ENCODE data around the gene NDUFS6.

NDUFS6 gene

DNA sequence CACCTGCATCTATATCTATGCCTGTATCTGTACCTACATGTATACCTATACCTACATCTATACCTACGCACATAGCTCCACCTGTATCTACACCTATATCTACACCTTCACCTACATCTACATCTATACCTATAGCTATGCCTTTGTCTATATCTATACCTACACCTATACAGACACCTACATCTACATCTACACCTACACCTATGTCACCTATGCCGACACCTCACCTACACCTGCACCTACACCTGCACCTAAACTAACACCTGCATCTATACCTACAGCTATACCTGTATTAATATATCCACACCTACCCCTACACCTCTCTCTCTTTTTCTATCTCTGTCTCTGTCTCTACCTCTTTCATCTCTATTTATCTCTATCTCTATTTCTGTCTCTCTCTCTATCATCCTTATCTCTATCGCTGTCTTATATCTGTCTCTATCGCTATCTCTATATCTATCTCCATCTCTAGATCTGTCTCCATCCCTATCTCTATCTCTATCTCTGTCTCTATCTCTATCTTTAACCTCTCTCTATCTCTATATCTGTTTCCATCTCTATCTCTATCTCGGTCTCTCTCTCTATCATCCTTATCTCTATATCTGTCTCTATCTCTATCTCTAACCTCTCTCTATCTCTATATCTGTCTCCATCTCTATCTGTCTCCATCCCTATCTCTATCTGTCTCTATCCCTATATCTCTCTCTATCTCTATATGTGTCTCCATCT lies 43.7 kb downstream of the NDUFS6 start:
- POLR2A ChIA-PET: no interaction called here
- H3K4me1 ChIP-seq (ENCODE audit: control insufficient read depth, insufficient read depth, low read length): peaks cover 4% of the 10 kb centered on the region; the same call in 1 of the 2 replicates
- TF ChIP-seq ZSCAN30 (tag by site-specific recombination; IDR thresholded peaks at IDR 0.05): no peak
- TF ChIP-seq ZNF274 (IDR thresholded peaks at IDR 0.05; ENCODE audit: low read length): no peak
- TF ChIP-seq ZNF274 (tag by site-specific recombination; IDR thresholded peaks at IDR 0.05; ENCODE audit: borderline replicate concordance): no peak
- TF ChIP-seq, protein P1, sequence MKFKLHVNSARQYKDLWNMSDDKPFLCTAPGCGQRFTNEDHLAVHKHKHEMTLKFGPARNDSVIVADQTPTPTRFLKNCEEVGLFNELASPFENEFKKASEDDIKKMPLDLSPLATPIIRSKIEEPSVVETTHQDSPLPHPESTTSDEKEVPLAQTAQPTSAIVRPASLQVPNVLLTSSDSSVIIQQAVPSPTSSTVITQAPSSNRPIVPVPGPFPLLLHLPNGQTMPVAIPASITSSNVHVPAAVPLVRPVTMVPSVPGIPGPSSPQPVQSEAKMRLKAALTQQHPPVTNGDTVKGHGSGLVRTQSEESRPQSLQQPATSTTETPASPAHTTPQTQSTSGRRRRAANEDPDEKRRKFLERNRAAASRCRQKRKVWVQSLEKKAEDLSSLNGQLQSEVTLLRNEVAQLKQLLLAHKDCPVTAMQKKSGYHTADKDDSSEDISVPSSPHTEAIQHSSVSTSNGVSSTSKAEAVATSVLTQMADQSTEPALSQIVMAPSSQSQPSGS (tag by site-specific recombination; IDR thresholded peaks at IDR 0.05; ENCODE audit: low read depth): no peak
- TF ChIP-seq, protein P2, sequence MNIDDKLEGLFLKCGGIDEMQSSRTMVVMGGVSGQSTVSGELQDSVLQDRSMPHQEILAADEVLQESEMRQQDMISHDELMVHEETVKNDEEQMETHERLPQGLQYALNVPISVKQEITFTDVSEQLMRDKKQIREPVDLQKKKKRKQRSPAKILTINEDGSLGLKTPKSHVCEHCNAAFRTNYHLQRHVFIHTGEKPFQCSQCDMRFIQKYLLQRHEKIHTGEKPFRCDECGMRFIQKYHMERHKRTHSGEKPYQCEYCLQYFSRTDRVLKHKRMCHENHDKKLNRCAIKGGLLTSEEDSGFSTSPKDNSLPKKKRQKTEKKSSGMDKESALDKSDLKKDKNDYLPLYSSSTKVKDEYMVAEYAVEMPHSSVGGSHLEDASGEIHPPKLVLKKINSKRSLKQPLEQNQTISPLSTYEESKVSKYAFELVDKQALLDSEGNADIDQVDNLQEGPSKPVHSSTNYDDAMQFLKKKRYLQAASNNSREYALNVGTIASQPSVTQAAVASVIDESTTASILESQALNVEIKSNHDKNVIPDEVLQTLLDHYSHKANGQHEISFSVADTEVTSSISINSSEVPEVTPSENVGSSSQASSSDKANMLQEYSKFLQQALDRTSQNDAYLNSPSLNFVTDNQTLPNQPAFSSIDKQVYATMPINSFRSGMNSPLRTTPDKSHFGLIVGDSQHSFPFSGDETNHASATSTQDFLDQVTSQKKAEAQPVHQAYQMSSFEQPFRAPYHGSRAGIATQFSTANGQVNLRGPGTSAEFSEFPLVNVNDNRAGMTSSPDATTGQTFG (tag by site-specific recombination; IDR thresholded peaks at IDR 0.05; ENCODE audit: borderline replicate concordance): no peak
- TF ChIP-seq ZNF366 (tag by site-specific recombination; conservative IDR thresholded peaks at IDR 0.05): peak; percentile 57
- TF ChIP-seq ZXDB (tag by site-specific recombination; IDR thresholded peaks at IDR 0.05): no peak
- TF ChIP-seq EGR2 (tag by site-specific recombination; IDR thresholded peaks at IDR 0.05; ENCODE audit: low read depth): peak; percentile 24; the same call in 1 of the 2 replicates
- TF ChIP-seq, protein P3, sequence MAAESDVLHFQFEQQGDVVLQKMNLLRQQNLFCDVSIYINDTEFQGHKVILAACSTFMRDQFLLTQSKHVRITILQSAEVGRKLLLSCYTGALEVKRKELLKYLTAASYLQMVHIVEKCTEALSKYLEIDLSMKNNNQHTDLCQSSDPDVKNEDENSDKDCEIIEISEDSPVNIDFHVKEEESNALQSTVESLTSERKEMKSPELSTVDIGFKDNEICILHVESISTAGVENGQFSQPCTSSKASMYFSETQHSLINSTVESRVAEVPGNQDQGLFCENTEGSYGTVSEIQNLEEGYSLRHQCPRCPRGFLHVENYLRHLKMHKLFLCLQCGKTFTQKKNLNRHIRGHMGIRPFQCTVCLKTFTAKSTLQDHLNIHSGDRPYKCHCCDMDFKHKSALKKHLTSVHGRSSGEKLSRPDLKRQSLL (tag by site-specific recombination; IDR thresholded peaks at IDR 0.05): peak; percentile 90
- TF ChIP-seq ZNF184 (tag by site-specific recombination; IDR thresholded peaks at IDR 0.05): no peak
- TF ChIP-seq ZSCAN23 (tag by site-specific recombination; IDR thresholded peaks at IDR 0.05): no peak
- TF ChIP-seq ZEB2 (tag by site-specific recombination; IDR thresholded peaks at IDR 0.05): peak; percentile 100
- TF ChIP-seq ZNF19 (tag by site-specific recombination; IDR thresholded peaks at IDR 0.05; ENCODE audit: low read depth): no peak
- TF ChIP-seq MZF1 (tag by site-specific recombination; IDR thresholded peaks at IDR 0.05; ENCODE audit: borderline replicate concordance): no peak
- TF ChIP-seq ZNF202 (tag by site-specific recombination; IDR thresholded peaks at IDR 0.05; ENCODE audit: borderline replicate concordance): peak; percentile 4; the same call in 1 of the 2 replicates
- TF ChIP-seq ZNF23 (tag by site-specific recombination; IDR thresholded peaks at IDR 0.05; ENCODE audit: borderline replicate concordance): no peak
- peak; percentile 62; the same call in 1 of the 2 replicates for TF ChIP-seq ZNF596 (tag by site-specific recombination; IDR thresholded peaks at IDR 0.05)
- no peak overlapping the region for H3K4me3 ChIP-seq (ENCODE audit: low read depth, low read length)
- CTCF ChIA-PET: no interaction called here
- H3K27ac ChIP-seq (ENCODE audit: extremely low read depth, low read depth, low read length): no peak overlapping the region
- H3K9me3 ChIP-seq (ENCODE audit: control insufficient read depth, insufficient read depth, low read depth, low read length): no peaks in the 10 kb centered on the region
- no peaks in the 10 kb centered on the region for H3K36me3 ChIP-seq (ENCODE audit: control insufficient read depth in 2 of 2, insufficient read depth in 1 of 2, low read length in 2 of 2)

DNA sequence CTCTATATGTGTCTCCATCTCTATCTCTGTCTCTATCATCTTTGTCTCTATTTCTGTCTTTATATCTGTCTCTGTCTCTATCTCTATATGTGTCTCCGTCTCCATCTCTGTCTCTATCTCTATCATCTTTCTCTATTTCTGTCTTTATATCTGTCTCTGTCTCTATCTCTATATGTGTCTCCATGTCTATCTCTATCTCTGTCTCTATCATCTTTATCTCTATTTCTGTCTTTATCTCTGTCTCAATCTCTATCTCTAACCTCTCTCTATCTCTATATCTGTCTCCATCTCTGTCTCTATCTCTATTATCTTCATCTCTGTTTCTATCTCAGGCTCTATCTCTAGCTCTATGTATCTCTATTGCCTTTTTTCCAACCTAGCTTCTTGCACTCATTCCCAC lies 44.5 kb downstream of the NDUFS6 start:
- POLR2A ChIA-PET: no interaction called here
- Histone ChIP-seq H3K4me3 (ENCODE audit: low read depth, low read length) (no peak overlapping the region), H3K4me1 (ENCODE audit: control insufficient read depth, insufficient read depth, low read length) (peaks cover 4% of the 10 kb centered on the region; the same call in 1 of the 2 replicates), H3K27ac (ENCODE audit: extremely low read depth, low read depth, low read length) (no peak overlapping the region), H3K36me3 (ENCODE audit: control insufficient read depth in 2 of 2, insufficient read depth in 1 of 2, low read length in 2 of 2) (no peaks in the 10 kb centered on the region), H3K9me3 (ENCODE audit: control insufficient read depth, insufficient read depth, low read depth, low read length) (no peaks in the 10 kb centered on the region)
- TF ChIP-seq ZNF202 (tag by site-specific recombination; IDR thresholded peaks at IDR 0.05; ENCODE audit: borderline replicate concordance) (0 out of 2 replicates have a peak, but pooled peaks have one; percentile 7), ZNF184 (tag by site-specific recombination; IDR thresholded peaks at IDR 0.05) (no peak)
- TF ChIP-seq, protein P3 (tag by site-specific recombination; IDR thresholded peaks at IDR 0.05): peak; percentile 98
- CTCF ChIA-PET: no interaction called here
